NCI-H2171 (cell line): ENCODE measurements around the gene HNRNPUL1.
A peak's percentile ranks its signal among the peaks of the same experiment; 100 is the strongest.
"Not testable (repeated sequence)": the region's sequence is repeated elsewhere in the genome, so short reads cannot be mapped to it uniquely, and the experiment has no call there.

Experiments
- DNase-seq: peaks from one replicate; lab custom pipeline; 2025; lab: John Stamatoyannopoulos, UW

HNRNPUL1 gene

GRCh38 chr19:41263850-41264580, at the start of gene HNRNPUL1:
Gene HNRNPUL1 (plus strand): TSS chr19:41264372. CDS start chr19:41264504, 132 bp downstream.
- peak; percentile 100 for DNase-seq

- no peak for DNase-seq
Measured at GRCh38 chr19:41217741-41218140, 46.4 kb upstream of the HNRNPUL1 start.

DNA sequence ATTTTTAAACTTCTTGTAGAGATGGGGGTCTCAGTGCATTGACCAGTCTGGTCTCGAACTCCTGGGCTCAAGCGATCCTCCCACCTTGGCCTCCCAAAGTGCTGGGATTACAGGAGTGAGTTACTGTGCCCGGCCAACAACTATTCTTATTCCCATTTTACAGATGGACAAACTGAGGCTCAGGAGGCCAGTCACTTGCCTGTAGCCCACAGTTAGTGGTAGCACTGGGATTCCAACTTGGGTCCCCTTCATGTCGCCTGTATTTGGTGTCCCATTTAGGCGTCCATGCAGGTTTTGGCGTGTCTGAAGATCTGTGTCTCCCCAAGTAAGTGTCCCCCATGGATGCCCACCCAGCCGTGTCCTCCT, 45.9 kb upstream of the HNRNPUL1 start:
- DNase-seq, result no peak

DNA sequence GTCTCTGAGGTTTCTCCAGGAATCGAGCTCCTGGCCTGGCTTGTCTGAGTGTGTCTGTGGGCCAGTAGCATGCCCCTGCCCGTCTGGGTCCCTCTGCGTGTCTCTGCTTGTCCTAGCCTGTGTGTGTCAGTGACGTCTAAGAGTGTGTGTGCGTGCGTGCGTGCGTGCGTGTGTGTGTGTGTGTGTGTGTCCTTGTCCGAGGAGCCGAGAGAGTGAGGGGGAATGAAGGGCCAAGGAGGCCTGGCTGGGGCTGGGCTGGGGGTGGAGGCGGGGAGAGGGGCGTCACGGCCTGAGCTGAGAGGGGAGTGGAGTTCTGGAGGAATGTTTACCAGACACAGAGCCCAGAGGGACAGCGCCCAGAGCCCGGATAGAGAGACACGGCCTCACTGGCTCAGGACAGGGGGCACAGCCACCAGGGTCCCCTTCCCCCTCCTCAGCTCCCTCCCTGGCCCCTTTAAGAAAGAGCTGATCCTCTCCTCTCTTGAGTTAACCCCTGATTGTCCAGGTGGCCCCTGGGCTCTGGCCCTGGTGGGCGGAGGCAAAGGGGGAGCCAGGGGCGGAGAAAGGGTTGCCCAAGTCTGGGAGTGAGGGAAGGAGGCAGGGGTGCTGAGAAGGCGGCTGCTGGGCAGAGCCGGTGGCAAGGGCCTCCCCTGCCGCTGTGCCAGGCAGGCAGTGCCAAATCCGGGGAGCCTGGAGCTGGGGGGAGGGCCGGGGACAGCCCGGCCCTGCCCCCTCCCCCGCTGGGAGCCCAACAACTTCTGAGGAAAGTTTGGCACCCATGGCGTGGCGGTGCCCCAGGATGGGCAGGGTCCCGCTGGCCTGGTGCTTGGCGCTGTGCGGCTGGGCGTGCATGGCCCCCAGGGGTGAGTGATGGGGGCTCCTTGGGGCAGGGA, 45.3 kb upstream of the HNRNPUL1 start, which contains the start of gene AXL:
Gene AXL (plus strand): TSS at position 609 of the 893 bp plus-strand sequence. CDS start 170 bp downstream, at position 779.
- no peak for DNase-seq

DNA sequence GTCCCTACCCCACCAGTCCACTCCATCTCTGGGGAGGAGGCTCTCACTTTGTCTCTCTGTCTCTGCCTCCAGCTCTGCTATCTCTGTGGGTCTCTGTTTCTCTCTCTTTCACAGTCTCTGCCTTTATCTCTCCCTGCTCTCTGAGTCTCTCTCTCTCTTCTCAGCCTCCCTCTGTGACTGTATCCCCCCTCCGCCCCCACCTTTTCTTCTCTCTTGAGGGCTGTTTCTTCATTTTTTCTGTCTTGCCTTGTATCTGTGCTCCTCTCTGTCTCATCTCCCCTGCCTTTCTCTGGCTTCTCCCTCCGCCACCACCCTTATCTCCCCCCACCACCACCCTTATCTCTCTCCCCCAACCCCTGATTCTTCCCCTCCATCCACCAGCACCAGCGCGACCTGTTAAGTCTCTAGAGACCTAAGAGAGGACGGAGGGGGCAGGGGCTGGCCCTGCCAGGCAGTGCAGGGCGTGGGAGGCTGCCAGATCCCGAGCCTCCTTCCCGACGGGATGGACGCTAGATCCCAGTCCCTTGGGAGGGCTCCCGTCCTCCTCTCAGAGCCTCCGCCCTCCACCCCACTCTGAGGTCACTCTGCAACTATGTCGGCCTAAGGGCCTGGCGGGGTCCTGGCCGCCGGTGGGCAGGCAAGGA, 44.1 kb upstream of the HNRNPUL1 start:
- DNase-seq, result no peak

GRCh38 chr19:41220811-41221210, 43.4 kb upstream of the HNRNPUL1 start:
- DNase-seq, result no peak

DNA sequence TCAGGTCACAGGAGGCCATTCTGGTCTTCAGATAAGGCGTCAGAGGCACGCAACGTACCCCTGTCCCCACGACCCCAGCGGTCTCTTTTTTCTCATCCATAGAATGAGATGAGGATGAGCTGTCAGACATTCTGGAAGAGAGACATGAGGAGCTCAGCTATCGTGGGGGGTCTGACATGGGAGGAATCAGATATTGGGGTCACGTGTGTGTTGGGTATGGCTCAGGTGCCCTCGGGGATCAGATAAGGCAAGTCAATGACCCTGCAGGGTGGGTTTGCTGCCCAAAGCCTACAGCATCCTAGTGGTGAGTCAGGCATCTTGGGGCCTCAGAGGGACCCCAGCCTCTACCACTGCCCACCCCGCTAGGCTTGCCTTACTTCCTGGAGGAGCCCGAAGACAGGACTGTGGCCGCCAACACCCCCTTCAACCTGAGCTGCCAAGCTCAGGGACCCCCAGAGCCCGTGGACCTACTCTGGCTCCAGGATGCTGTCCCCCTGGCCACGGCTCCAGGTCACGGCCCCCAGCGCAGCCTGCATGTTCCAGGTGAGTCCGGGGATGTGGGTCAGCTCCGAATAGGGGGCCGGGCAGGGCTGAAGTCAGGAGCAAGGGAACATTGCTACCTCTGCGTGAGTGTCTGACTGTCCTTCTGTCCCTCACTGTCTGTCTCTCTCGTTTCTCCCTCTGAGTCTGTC, 42.5 kb upstream of the HNRNPUL1 start:
- DNase-seq, result no peak

DNA sequence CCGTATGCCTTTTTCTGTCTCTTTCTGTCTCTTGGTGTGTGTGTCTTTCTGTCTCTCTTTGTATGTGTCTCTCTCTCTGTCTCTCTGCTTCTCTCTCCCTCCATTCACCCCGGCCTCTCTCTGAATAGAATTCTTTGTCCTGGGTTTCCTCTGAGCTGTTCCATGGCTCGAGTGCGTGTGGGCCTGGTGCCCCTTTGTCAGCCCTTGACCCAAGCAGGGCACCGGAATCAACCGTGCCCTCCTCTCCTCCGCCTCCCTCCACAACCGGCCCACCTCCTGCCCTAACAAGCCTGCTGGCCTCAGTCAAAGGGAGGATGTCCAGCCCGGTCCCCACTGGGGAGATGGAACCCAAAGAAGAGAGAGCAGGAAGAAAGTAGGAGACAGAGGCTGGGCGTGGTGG, 41.9 kb upstream of the HNRNPUL1 start:
- no peak for DNase-seq

DNA sequence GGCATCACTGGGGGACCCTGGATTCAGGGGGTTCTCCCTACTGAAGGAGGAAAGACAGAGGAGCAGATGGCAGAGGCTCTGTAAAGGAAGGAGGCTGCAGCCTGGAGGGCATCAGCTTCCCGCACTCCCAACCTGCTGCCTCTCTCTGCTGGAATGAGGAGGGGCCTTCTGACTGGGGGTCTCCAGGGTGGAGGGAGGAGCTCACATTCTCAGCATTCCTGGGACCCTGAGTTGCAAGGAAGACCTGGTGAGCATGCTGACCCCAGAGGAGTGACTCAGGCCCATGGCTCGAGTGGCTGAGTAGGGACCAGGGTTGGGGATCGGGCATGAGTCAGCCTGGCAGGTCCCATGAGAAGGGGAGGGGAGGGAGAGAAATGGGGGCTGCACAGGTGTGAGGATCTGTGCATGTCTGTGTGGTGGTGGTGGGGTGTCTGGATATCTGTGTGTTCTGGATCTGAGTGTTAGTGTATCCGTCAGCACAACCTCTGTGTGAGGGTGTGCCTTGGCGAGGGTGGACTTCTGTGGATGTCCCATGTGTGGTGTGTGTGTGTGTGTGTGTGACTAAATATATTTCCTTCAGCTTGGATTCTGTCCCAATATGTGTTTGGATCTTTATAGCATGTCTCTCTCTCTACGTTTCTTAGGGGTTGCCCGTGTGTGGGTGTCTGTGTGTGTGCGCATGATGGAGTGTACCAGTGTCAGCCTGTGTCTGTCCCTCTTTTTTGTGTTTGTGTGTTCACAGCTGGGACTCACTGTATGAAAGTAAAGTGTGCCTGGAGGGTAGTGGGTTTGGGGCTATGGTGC, 40.5 kb upstream of the HNRNPUL1 start:
- DNase-seq, result no peak

- no peak for DNase-seq
Measured at GRCh38 chr19:41224632-41225031, 39.5 kb upstream of the HNRNPUL1 start.

GRCh38 chr19:41225238-41226052, 38.7 kb upstream of the HNRNPUL1 start:
- DNase-seq, result no peak

DNA sequence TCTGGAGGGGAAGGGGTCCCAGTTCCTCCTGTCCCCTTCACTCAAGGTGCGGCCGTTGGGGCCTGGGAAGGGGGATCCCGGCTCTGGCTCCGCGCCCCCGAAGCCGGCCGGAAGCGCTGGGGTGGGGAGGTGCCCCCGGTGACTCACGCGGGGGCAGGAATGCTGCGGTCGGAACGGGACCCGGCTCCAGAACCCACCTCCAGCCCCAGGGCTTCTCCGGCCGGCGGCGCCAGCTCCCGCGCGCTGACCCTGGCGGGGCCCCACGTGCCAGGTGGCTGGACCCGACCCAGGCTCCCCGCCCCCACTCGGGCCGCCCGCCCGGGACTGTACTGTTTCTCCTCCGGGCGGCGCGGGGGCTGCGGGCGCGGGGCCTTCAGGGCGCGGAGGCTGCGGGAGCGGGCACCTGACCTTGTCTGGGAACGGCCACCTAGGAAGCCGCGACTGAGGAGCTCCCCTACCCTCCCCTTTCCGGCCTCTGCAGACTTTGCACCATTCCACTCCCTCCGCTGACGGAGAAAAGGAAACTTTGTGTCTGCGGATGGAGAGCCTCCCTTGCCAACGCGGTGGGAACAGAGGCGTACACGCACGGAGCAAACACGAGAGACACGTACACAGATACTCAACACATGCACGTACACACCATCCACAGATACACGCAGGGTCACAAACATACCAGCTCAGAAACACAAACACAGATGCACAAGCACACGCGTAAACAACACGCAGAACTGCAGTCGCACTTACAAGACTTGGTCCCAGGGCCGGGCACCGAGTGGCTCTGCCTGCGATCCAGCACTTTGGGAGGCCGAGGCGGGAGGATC, 37.9 kb upstream of the HNRNPUL1 start:
- no peak for DNase-seq

GRCh38 chr19:41226874-41227390, 37.2 kb upstream of the HNRNPUL1 start:
- no peak for DNase-seq

DNA sequence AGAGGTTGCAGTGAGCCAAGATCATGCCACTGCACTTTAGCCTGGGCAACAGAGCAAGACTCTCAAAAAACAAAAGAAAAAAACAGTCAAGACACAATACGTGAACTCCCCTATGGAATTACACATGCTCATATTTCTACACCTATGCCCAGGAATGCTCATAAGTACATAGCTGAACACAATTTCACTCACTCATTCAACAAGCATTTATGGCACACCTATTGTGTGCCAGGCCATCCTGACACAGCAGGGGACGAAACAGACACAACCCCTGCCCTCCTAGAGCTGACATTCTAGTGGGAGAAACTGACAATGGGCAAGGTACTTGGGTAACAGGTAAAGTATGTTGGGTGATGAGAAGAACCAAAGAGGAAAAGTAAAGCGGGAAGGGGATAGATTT, 35.7 kb upstream of the HNRNPUL1 start:
- no peak for DNase-seq

- not testable (repeated sequence) for DNase-seq
Measured at GRCh38 chr19:41229338-41229737, 34.8 kb upstream of the HNRNPUL1 start.

DNA sequence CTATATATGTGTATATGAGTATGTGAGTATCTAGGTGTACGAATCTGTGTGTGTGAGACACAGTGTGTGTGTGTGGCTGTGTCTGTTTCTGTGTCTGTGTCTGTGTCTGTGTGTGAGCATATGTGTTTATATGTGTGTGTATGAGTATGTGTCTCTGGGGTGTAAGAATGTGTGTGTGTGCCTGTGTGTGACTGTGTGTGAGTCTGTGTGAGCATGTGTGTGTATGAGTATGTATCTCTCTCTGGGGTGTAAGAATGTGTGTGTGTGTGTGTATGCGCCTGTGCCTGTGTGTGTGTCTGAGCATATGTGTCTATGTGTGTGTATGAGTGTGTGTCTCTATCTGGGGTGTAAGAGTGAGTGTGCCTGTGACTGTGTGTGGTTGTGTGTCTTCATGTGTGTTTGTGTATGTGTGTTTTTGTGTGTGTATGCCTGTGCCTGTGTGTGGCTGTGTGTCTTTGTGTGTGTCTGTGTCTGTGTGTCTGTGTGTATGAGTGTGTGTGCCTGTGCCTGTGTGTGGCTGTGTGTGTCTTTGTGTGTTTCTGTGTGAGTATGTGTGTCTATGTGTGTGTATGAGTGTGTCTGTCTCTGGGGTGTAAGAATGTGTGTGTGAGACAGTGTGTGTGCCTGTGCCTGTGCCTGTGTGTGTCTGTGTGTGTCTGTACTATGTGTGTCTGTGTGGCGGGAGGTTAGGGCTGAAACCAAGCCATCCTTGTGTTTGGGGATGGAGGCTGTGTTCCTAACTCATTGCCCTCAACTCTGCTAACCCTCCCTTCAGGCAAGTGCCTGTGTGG, 33.9 kb upstream of the HNRNPUL1 start:
- no peak for DNase-seq

DNA sequence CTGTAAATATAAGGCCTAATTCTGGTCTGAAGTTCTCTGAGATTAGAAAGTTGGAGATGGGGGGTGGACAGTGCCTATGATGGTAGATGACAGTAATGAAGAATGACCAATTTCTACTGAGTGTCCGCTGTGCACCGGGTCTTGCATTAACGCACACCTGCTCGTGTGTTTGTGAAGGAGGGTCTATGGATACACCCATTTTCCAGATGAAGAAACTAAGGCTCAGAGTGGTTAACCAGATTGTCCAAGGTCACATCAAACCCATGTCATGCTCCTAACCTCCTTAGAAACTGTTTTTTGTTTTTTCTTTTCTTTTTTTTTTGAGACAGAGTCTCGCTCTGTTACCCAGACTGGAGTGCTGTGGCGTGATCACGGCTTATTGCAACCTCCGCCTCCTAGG, 31.5 kb upstream of the HNRNPUL1 start:
- DNase-seq, result no peak

DNA sequence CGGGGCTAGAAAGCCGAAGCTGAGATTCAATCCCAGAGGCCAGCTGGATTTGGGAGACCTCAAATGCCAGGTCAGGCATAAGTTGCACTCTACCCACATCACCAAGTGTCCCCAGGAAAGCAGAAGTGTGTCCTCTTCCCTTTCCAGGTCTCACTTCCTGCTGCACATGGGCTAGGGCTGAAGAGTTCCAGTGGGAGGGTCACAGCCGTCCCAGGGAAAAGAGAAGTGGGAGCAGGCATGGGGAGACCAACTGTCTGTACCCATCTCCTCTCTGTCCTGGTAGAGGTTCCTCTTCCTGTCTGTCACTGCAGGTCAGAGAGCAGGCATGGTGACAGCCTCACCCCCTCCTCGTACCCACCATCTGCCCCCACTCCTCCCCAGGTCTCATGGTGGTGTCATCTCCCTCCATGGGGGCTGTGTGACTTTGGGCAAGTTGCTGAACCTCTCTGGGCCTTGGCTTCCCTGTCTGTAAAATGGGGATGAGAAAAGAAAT, 30.4 kb upstream of the HNRNPUL1 start:
- no peak for DNase-seq
